Measurements from ENCODE around the gene BMP8A.
A peak's percentile ranks its signal among the peaks of the same experiment; 100 is the strongest.
"Not testable (repeated sequence)": the region's sequence is repeated elsewhere in the genome, so short reads cannot be mapped to it uniquely, and the experiment has no call there.

BMP8A gene, protein sequence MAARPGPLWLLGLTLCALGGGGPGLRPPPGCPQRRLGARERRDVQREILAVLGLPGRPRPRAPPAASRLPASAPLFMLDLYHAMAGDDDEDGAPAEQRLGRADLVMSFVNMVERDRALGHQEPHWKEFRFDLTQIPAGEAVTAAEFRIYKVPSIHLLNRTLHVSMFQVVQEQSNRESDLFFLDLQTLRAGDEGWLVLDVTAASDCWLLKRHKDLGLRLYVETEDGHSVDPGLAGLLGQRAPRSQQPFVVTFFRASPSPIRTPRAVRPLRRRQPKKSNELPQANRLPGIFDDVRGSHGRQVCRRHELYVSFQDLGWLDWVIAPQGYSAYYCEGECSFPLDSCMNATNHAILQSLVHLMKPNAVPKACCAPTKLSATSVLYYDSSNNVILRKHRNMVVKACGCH

DNA sequence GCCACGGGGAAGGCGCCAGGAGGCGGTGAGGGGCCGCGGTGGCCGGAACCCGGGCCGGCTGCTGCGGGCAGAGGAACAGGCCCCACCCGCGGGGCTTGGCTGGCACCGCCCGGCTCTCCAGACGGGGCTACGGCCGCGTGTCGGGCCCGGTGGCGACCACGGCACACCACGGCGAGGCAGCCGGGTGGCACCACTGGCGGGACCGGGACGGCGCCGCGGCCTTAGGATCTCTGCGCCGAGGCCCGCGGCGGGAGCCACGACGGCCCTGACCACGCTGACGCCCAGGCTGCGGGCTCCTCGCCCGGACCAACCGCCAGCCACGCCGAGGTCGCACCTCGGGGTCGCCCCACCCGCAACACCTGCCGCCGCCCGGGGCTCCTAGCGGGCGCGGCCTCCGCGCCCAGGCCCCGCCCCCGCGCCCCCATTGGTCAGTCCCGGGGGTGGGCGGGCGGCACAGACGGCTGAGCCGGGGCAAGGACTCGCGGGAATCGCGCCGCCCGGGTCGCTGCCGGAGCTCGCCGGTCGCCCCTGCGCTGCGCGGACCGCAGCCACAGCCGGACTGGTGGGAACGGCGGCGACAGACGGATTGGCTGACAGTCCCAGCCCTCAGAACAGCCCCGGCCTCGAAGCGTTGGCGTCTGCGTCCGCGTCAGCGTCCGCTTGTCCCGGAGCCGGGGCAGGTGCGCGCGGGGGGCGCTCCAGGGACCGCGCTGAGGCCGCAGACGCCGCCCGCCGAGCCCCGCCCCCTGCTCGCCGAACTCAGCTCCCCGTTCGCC, at the start of gene BMP8A:
BMP8A (plus strand) TSS at position 491 of the 776 bp plus-strand sequence. CDS start 356 bp downstream, outside the sequence.
- peak; percentile 54 to 61 (median 55) for DNase-seq (ENCODE audit: low read depth in 3 of 3)

DNA sequence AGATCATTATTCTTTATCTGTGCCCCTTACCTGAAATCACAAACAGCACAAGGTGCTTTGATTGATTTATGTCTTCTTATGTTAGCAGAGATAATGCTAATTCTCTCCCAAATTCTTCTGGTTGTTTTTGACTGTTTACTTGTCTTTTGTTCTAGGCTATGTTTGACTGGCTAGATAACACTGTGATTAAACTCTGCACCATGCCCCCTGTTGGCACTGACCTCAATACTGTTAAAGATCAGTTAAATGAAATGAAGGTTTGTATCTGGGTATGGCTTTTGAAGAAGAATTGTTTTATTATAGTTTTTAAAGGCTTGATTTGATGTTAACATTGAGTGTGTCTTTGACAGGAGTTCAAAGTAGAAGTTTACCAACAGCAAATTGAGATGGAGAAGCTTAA, 49.6 kb upstream of the BMP8A start:
- DNase-seq (ENCODE audit: low read depth in 3 of 3): no peak

DNA sequence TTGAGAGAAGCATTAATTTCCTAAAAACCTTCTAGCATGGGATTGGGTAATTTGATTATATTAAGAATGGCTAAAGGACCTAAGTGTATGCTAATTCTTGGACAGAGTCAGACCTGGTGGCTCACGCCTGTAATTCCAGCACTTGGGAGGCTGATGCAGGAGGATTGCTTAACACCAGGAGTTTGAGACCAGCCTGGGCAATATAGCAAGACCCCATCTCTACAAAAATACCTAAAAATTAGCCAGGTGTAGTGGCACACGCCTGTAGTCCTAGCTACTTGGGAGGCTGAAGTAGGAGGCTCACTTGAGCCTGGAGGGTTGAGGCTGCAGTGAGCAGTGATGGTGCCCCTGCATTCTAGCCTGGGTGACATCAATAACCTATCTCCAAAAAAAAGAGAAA, 45.9 kb upstream of the BMP8A start:
- DNase-seq (ENCODE audit: low read depth in 3 of 3): no peak

DNA sequence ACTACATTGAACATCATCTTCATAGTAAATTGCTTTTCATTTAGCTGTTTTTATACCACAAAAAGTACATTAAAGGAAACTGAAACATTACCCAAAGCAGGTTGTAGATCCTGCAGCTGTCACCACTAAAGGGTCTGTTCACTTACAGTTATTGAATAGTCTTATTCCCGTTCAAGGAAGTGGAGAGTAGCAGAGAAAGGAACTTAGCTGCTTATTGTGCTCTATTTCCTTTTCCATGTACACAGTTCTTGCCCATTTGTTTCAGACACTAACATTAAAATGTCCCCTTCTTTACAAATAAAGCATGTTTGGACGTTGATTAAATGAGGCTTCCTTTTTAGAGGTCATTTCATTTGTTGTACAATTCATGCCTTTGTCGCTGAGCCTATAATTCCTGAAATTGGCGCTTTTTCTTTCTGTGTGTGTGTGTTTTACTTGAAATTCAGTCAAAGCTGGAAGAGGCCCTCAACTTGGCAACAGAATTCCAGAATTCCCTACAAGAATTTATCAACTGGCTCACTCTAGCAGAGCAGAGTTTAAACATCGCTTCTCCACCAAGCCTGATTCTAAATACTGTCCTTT, 44.4 kb upstream of the BMP8A start:
- no peak for DNase-seq (ENCODE audit: low read depth in 3 of 3)

DNA sequence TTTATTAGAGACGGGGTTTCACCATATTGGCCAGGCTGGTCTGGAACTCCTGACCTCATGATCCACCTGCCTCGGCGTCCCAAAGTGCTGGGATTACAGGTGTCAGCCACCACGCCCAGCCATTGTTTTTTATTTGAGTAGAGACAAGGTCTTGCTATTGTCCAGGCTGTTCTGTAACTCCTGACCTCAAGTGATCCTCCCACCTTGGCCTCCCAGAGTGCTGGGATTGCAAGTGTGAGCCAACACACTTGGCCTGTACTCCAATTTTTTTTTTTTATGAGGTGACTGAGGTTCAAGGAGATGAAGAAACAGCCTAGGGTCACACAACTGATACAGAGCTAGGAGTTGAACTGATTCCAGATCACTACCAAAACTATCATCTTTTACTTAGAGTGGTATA, 41.4 kb upstream of the BMP8A start:
- not testable (repeated sequence) for DNase-seq (ENCODE audit: low read depth in 3 of 3)

DNA sequence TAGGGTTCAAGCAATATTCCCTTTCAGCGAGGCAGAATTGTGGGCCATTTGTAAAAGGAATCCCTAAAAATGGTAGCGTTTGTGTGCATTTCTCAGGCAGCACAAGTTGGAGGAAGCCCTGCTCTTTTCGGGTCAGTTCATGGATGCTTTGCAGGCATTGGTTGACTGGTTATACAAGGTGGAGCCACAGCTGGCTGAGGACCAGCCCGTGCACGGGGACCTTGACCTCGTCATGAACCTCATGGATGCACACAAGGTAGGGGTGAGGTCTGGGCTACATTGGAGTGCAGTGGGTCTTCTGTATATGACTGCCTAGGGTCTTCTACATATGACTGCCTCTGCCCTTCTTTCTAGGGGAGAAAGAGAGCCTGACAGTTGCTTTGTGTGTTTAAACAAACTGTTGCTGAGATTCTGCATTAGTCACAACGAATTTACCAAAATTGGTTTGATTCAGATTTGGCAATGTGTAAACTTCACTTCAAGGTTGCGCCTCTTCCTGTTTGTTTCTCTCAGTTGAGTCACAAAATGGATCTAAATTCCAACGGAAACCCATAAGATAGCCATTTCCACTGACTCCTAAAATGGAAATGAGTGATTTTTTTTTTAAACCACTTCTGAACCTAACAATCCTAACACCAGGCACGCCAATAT, 40.4 kb upstream of the BMP8A start:
- no peak for DNase-seq (ENCODE audit: low read depth in 3 of 3)

DNA sequence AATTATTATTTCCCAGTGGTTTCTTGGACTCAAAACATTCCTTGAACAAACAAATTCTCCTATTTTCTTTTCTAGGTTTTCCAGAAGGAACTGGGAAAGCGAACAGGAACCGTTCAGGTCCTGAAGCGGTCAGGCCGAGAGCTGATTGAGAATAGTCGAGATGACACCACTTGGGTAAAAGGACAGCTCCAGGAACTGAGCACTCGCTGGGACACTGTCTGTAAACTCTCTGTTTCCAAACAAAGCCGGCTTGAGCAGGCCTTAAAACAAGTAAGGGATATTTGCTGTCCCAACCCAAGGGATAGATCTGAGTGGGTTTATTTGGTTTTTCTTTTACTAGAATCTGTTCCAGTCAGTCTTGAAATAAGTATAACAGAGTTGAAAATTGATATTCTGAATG, 39.4 kb upstream of the BMP8A start:
- no peak for DNase-seq (ENCODE audit: low read depth in 3 of 3)

DNA sequence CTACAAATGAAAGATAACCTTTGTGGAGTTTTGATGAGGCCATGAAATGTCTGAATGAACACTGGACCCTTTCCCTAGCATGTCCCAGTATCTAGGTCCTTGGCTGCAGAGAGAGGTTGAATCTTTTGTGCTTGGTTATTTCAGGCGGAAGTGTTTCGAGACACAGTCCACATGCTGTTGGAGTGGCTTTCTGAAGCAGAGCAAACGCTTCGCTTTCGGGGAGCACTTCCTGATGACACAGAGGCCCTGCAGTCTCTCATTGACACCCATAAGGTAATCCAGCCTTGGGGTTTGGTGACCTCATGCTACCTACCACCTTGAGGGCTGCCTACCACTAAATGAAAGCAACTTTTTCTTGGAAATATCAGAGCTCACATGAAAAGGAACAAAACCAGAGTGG, 38.9 kb upstream of the BMP8A start:
- DNase-seq (ENCODE audit: low read depth in 3 of 3): no peak

DNA sequence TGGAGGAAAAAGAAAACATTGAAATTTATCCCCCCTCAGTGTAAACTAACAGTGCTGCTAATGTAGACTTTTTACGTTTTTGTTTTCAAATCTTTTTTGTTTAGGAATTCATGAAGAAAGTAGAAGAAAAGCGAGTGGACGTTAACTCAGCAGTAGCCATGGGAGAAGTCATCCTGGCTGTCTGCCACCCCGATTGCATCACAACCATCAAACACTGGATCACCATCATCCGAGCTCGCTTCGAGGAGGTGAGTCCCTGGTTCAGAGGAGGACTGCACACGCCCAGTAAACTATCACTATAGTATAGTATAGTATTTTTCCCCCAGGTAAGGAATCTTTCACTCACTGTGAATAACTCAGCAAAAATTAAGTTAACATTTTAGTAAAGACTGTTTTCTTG, 37.8 kb upstream of the BMP8A start:
- no peak for DNase-seq (ENCODE audit: low read depth in 3 of 3)

DNA sequence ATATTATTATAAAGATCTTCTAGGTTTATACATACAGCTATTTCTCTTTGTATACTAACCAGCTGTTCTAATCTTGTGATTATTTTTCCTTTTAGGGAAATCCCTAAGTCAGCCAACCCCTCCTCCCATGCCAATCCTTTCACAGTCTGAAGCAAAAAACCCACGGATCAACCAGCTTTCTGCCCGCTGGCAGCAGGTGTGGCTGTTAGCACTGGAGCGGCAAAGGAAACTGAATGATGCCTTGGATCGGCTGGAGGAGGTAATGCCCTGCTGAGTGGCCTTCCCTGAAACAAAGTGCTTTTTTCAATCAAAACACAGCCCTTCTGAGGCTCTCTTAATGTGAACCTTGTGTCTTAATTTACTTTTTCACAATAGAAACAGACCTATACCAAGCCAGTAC, 32.4 kb upstream of the BMP8A start:
- no peak for DNase-seq (ENCODE audit: low read depth in 3 of 3)

DNA sequence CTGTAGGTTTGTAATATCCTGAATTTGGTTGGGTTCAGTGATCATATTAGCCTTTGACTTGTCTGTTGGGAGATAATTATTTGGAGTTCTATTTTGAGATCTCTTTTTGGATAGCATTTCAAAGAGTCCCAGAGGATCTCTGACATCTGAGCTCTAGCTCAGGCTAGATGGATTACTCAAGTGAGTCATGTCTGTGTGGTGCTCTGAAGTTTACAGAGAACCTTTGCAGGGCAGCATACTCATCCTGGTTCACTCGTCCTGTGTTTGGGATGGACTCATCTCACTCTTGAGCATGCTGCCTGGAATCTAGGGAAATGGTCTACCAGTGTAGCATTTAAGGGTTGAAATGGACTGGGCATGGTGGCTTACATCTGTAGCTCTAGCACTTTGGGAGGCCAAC, 29.4 kb upstream of the BMP8A start:
- DNase-seq (ENCODE audit: low read depth in 3 of 3): no peak

DNA sequence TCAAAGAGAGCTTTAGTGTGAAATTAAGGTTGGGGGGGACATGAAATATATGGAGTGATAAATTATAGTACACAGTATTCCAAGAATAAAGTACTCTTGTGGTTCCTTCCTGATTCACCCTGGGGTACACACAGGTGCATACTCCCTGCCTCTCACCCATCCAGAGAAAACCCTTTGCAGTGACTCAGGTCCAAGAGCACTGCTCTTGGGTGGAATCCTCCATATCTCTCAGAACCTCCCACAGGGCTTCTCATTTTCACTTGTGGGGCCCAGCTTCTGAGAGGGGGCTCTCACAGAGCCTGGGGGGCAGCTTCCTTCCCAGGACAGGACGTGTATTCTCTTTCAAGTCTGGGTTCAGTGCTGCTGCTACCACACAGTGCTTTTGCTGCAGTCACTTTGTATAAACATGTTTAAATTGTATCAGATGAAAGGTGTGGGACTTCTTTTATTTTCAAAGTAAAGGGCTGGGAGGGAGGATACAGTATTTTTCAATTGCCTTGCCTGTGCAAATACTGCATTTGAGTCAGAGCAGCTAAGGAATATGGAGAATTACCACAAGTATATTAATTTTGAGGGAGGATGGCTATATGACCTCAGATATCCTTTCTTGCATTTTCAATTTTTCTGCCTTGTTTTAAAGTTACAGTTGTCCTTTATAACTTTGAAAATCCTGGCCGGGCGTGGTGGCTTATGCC, 24.9 kb upstream of the BMP8A start:
- DNase-seq (ENCODE audit: low read depth in 3 of 3): no peak

DNA sequence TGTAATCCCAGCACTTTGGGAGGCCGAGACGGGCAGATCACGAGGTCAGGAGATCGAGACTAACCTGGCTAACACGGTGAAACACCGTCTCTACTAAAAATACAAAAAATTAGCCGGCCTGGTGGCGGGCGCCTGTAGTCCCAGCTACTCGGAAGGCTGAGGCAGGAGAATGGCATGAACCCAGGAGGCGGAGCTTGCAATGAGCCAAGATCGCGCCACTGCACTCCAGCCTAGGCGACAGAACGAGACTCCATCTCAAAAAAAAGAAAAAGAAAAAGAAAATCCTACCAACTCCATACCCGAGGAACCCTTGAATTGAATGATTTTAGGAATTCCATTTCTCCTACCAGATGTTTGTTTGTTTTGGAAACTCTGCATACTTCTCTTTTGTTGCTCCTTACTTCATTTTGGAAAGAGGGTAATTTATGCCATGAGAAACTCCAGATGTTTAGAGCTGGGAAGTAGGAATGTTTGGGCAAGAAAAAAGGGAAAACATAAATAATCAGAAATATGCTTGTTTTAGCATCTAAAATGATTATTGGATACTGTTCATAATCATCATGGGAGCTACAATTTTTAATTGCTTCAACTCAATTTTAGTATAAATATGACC, 24.2 kb upstream of the BMP8A start:
- not testable (repeated sequence) for DNase-seq (ENCODE audit: low read depth in 3 of 3)

DNA sequence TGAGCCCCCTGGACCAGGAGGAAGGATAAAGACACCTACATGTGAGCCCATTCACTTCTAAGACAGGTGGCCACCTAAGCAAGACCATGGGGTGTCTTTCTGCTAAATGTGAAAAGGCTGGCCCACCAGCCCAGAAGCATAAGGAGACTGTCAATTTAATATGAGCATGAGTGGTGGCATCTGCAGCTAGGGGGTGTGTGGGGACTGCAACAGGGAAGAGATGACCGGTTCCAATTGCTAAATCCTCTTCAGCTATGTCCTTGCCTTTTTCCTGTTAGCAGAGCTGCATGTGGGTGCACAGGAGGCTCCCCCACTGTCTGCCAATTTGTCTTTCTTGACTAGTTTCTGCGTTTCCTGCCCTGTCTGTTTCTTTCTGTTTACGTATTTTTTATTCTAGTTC, 22.3 kb upstream of the BMP8A start:
- no peak for DNase-seq (ENCODE audit: low read depth in 3 of 3)

DNA sequence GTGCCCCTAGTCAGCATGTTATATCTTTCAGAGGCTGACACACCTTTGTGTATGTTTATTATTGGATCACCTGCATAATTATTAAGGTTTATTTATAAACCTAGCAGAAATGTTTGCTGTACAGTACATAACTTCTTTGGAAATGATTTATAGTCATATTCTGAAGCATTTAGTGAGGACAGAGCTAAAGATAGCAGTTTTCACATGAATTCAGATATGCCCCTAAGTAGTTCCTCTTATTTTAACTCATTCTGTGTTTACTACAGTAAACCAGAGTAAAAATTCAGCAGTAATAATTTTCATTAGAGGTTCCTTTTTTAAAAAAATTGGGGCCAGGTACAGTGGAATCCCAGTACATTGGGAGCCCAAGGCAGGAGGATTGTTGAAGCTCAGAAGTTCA, 21.4 kb upstream of the BMP8A start:
- DNase-seq (ENCODE audit: low read depth in 3 of 3): no peak

DNA sequence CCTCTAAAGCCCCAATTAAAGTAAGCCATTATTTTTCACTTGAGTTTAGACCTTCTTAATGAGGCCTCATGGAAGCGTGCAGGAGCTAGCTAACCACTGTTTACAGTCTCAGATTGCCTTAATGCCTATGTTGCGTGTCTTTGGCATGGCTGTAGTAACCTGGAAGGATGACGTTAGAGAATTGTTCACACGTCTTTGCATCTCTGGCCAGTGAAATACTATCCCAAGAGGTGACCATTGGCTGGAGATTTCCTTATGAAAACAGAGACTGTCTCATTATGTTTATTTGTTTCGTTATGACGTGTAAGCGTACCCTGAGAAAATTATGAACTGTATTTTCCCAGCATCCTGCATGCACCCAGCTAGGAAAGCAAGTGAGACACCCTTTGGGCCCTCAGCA, 18.6 kb upstream of the BMP8A start:
- DNase-seq (ENCODE audit: low read depth in 3 of 3): no peak

DNA sequence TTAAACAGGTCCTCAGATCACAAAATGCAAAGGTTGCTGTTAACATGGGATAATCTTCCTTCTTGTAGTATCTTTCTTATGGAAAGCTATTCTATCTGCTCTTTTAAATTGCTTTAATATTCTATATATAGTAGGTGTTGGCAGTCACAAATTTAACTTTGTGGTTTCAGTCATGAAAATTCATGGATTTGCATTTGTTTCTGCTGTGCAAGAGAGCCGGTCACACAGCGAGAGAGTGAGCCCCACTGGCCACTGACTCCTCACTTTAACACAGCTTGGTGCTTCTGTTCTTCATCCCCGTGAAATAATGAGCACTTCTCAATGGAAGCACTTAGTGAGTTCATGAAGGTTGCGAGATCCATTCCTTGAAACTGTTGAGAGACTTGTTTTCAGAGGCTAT, 18.1 kb upstream of the BMP8A start:
- no peak for DNase-seq (ENCODE audit: low read depth in 3 of 3)

DNA sequence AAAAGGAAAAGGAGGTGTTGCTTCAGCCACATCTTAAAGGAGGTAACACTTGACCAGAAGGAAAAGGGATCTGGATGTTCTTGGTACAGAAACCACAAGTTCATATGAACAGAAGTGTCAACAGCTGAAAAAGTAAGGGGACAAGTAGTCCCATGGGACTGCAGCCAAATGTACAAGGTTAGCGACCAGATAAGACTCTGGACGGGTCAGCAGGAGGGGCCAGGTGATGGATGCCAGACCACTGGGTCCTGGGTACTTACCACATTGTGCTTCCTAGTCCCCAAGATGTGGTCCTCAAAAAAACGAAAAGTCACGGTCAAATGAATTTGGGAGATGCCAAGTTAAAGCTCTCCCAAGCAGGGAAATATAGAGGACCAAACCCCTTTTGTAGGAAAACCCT, 16.6 kb upstream of the BMP8A start:
- DNase-seq (ENCODE audit: low read depth in 3 of 3): no peak

DNA sequence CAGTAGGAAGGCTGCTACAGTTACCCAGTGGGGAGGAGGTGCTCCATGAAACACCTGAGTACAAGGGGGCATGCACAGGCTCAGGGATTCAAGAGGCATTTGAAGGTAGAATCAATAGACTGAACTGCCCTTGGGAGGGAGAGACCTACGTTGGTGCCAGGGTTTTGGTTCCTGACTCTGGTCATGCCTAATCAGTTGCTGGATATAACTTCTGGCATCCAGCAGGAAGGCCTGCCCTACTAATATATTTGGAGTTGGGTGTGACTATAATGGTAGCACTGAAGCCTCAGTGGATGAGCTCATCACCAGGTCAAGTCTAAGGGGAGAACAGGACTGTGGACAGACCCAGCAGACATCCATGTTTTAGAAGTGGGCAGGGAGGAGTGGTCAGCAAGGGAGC, 15.9 kb upstream of the BMP8A start:
- not testable (repeated sequence) for DNase-seq (ENCODE audit: low read depth in 3 of 3)

DNA sequence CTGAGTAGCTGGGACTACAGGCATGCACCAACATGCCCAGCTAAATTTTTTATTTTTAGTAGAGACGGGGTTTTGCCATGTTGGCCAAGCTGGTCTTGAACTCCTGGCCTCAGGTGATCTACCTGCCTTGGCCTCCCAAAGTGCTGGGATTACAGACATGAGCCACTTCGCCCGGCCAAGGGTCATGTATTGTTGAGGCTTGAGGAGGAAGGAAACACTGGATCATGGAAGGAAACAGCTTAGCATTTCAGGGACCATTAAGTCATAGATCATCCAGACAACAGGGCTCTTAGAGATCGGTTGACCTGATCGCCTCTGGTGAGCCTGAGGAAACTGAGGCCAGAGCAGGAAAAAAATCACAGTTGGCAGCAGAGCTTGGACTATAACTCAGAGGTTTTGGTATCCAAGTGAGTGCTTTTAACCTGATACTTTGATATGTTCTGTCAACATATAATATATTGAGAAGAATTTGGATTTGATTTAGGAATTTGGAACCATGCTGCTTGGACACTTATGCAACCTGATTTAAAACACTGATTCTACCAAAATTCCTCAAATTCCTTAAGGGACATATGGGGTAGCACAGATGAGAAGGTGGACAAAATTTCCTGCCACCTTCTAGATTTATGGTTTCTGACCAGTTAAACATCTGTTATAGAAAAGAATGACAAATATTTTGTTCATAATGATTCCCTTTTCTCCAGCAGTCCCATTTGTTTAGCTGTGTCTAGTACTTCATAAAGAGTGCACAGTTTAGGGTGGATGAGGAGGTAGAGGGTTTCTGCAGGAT, 13.1 kb upstream of the BMP8A start:
- DNase-seq (ENCODE audit: low read depth in 3 of 3): no peak
